ENCODE data around the gene MID1. TPM values are rescaled to one million over a fixed set of nuclear protein-coding genes. Genes with fewer than 3 reads are reported as not detected.

MID1 gene
- 9.4 and 14.8 TPM in 2 replicates for total RNA-seq (2014; rRNA removed; shearing (Covaris generic))

- H3K27me3 ChIP-seq (replicated peaks) = no peaks in the 10 kb centered on the region
- no peaks in the 10 kb centered on the region for H3K9me3 ChIP-seq (replicated peaks)
- H3K36me3 ChIP-seq = no peaks in the 10 kb centered on the region
- peak; percentile 65 to 71 for DNase-seq (ENCODE audit: low read depth in 1 of 2, low spot score in 2 of 2)
- peak within 1 kb of the TSS; percentile 67 for H3K4me3 ChIP-seq
- peaks cover 27% of the 10 kb centered on the region for H3K4me1 ChIP-seq (replicated peaks)
- H3K27ac ChIP-seq = peak within 1 kb of the TSS; percentile 53
Observed at GRCh38 chrX:10620121-10620699, at the start of gene MID1. MID1 (minus strand) TSS chrX:10620585; CDS start chrX:10567547, 53,038 bp downstream.

DNA sequence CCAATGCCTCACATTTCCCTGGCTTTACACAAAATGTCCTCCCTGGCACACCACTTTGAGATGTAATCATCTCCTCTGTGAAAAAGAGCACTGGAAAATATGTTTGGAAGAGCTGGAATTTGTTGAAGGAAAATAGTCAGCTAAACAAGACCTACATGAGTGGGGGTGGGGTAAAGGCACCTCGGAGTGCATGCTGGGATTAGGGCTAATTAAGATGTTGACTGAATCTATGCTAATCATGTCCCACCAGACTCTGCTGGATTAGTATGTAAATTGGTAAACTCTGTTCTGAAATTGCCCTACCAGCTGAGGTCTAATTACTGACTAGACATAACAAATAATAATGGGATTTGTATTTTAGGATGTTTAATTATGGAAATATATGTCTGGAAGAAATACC lies 46.8 kb upstream of the MID1 start:
- no peaks in the 10 kb centered on the region for H3K9me3 ChIP-seq (replicated peaks)
- H3K27me3 ChIP-seq (replicated peaks) = no peaks in the 10 kb centered on the region
- no peaks in the 10 kb centered on the region for H3K36me3 ChIP-seq
- DNase-seq (ENCODE audit: low read depth in 1 of 2, low spot score in 2 of 2) = no peak
- H3K4me3 ChIP-seq = no peak overlapping the region
- no peaks in the 10 kb centered on the region for H3K4me1 ChIP-seq (replicated peaks)
- H3K27ac ChIP-seq = no peak overlapping the region

DNA sequence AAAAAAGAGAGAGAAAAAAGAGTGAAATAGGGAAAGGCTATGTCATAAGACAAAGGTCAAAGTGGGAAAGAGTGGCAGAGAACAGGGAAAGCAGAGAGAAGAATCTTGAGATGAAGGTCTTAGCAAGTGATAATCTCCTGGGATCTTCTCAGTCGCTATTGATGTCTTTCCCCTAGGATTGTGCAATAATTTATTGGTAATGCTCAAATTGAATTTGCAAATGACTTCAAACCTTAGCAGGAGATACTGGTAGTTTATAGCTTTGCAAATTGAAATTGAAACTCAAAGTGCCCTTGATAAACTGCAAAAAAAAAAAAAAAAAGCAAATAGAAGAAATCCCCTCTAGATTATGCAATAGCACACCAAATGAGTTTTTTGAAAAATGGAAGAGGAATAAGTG lies 45.7 kb upstream of the MID1 start:
- Histone ChIP-seq H3K27ac (no peak overlapping the region), H3K36me3 (no peaks in the 10 kb centered on the region), H3K9me3 (replicated peaks) (no peaks in the 10 kb centered on the region), H3K27me3 (replicated peaks) (no peaks in the 10 kb centered on the region), H3K4me1 (replicated peaks) (no peaks in the 10 kb centered on the region), H3K4me3 (no peak overlapping the region)
- no peak for DNase-seq (ENCODE audit: low read depth in 1 of 2, low spot score in 2 of 2)

- Histone ChIP-seq H3K36me3 (no peaks in the 10 kb centered on the region), H3K9me3 (replicated peaks) (no peaks in the 10 kb centered on the region), H3K4me1 (replicated peaks) (no peaks in the 10 kb centered on the region), H3K27me3 (replicated peaks) (no peaks in the 10 kb centered on the region), H3K27ac (no peak overlapping the region), H3K4me3 (no peak overlapping the region)
- no peak for DNase-seq (ENCODE audit: low read depth in 1 of 2, low spot score in 2 of 2)
Observed at GRCh38 chrX:10665681-10666080, 45.3 kb upstream of the MID1 start.

- no peaks in the 10 kb centered on the region for H3K27me3 ChIP-seq (replicated peaks)
- no peak for DNase-seq (ENCODE audit: low read depth in 1 of 2, low spot score in 2 of 2)
- H3K27ac ChIP-seq = no peak overlapping the region
- H3K36me3 ChIP-seq = no peaks in the 10 kb centered on the region
- H3K4me3 ChIP-seq = no peak overlapping the region
- H3K9me3 ChIP-seq (replicated peaks) = no peaks in the 10 kb centered on the region
- H3K4me1 ChIP-seq (replicated peaks) = no peaks in the 10 kb centered on the region
Observed at GRCh38 chrX:10660171-10660570, 39.8 kb upstream of the MID1 start.

- H3K4me3 ChIP-seq = no peak overlapping the region
- H3K36me3 ChIP-seq = no peaks in the 10 kb centered on the region
- no peaks in the 10 kb centered on the region for H3K27me3 ChIP-seq (replicated peaks)
- no peaks in the 10 kb centered on the region for H3K9me3 ChIP-seq (replicated peaks)
- no peak overlapping the region for H3K27ac ChIP-seq
- no peak for DNase-seq (ENCODE audit: low read depth in 1 of 2, low spot score in 2 of 2)
- no peaks in the 10 kb centered on the region for H3K4me1 ChIP-seq (replicated peaks)
Observed at GRCh38 chrX:10656214-10656613, 35.8 kb upstream of the MID1 start.

DNA sequence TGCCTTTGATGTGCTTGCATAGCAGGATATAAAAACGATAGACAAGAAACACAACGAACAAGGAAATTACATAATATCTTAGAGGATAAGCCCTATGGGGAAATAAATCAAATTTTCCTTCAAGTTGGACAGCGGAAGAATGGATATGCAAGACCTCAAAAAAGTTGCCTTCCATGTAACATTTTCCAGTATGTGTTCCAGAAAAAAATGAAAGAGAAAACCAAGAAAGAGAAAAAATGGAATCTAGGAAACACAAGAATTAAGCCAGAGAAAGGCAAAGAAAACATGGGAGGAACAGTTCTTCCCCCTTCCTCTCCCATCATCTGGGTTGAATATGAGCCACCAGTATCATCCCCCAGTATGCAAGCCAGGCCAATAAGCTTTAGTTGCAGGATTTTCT lies 34.6 kb upstream of the MID1 start:
- Histone ChIP-seq H3K27me3 (replicated peaks) (no peaks in the 10 kb centered on the region), H3K9me3 (replicated peaks) (no peaks in the 10 kb centered on the region), H3K36me3 (no peaks in the 10 kb centered on the region), H3K4me3 (no peak overlapping the region), H3K4me1 (replicated peaks) (no peaks in the 10 kb centered on the region), H3K27ac (no peak overlapping the region)
- DNase-seq (ENCODE audit: low read depth in 1 of 2, low spot score in 2 of 2) = no peak

DNA sequence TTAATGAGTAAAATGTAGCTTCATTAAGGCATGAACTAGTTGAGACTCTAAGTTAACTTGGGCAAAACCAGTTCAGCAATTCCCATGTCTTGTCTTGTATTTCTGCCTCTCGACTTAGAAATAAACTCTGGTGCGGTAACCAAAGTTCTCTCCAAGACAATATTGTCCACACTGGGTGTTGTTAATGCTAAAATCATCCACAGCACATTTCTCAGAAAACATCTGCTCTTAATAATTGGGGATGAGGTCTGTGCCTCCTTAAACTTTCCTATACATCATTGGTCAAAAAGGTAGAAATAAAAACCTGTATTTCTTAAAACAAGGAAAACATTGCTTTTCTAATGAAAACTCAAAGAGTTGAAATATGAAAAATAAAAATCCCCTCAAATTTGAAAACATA lies 32.9 kb upstream of the MID1 start:
- no peak overlapping the region for H3K27ac ChIP-seq
- no peak for DNase-seq (ENCODE audit: low read depth in 1 of 2, low spot score in 2 of 2)
- H3K36me3 ChIP-seq = no peaks in the 10 kb centered on the region
- no peaks in the 10 kb centered on the region for H3K4me1 ChIP-seq (replicated peaks)
- no peaks in the 10 kb centered on the region for H3K9me3 ChIP-seq (replicated peaks)
- no peaks in the 10 kb centered on the region for H3K27me3 ChIP-seq (replicated peaks)
- H3K4me3 ChIP-seq = no peak overlapping the region

GRCh38 chrX:10649265-10649664 lies 28.9 kb upstream of the MID1 start:
- Histone ChIP-seq H3K27me3 (replicated peaks) (no peaks in the 10 kb centered on the region), H3K9me3 (replicated peaks) (no peaks in the 10 kb centered on the region), H3K27ac (no peak overlapping the region), H3K4me1 (replicated peaks) (no peaks in the 10 kb centered on the region), H3K4me3 (no peak overlapping the region), H3K36me3 (no peaks in the 10 kb centered on the region)
- DNase-seq (ENCODE audit: low read depth in 1 of 2, low spot score in 2 of 2) = no peak

- H3K9me3 ChIP-seq (replicated peaks) = no peaks in the 10 kb centered on the region
- no peaks in the 10 kb centered on the region for H3K36me3 ChIP-seq
- no peak overlapping the region for H3K4me3 ChIP-seq
- no peaks in the 10 kb centered on the region for H3K27me3 ChIP-seq (replicated peaks)
- no peak overlapping the region for H3K27ac ChIP-seq
- no peak for DNase-seq (ENCODE audit: low read depth in 1 of 2, low spot score in 2 of 2)
- no peaks in the 10 kb centered on the region for H3K4me1 ChIP-seq (replicated peaks)
Observed at GRCh38 chrX:10648614-10649013, 28.2 kb upstream of the MID1 start.

- H3K27ac ChIP-seq = no peak overlapping the region
- H3K4me1 ChIP-seq (replicated peaks) = peaks cover 33% of the 10 kb centered on the region
- no peaks in the 10 kb centered on the region for H3K9me3 ChIP-seq (replicated peaks)
- H3K36me3 ChIP-seq = no peaks in the 10 kb centered on the region
- H3K27me3 ChIP-seq (replicated peaks) = no peaks in the 10 kb centered on the region
- no peak overlapping the region for H3K4me3 ChIP-seq
- DNase-seq (ENCODE audit: low read depth in 1 of 2, low spot score in 2 of 2) = no peak
Observed at GRCh38 chrX:10636851-10637250, 16.5 kb upstream of the MID1 start.

GRCh38 chrX:10636337-10636736 lies 16.0 kb upstream of the MID1 start:
- DNase-seq (ENCODE audit: low read depth in 1 of 2, low spot score in 2 of 2) = peak; percentile 39 to 41
- no peaks in the 10 kb centered on the region for H3K9me3 ChIP-seq (replicated peaks)
- no peak overlapping the region; the same call in 1 of the 2 replicates for H3K4me3 ChIP-seq
- no peaks in the 10 kb centered on the region for H3K36me3 ChIP-seq
- H3K27ac ChIP-seq = peak overlapping the region; percentile 92
- no peaks in the 10 kb centered on the region for H3K27me3 ChIP-seq (replicated peaks)
- peaks cover 36% of the 10 kb centered on the region for H3K4me1 ChIP-seq (replicated peaks)

DNA sequence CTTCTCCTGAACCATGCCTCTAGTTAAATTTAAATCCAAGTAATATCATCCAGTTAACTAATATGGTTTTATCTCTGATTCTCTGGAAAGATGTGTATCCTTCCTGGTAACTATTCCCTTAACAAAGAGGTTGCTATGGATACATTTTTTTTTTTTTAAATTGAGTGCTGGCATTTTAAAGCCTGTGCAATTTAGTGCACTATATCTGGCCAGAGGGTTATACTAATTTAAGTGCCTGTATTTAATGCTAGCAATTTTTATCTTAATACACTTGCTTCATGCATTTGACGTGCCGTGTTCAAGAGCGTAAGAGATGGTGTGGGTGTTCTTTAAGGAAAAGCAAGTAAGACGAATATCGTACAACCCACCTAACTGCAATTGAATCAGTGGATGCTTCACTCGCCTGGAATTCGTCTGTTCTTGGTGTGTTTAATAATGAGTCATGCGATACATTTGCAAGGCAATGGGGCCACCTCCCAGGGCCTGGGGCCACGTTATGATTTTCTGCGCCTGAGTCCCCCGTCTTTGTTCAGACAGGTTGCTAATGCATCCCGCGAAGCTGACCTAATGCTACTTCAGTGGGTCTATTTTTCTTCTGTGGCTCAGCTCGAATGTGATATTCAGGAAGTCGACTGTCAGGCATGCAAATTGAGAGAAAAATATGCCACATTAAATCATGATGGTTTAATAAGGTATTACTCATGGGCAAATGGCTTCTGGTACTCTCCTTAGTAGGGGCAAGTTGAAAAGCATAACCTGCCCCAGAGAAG lies 14.2 kb upstream of the MID1 start:
- H3K27ac ChIP-seq = peak overlapping the region; percentile 92
- no peak overlapping the region for H3K4me3 ChIP-seq
- no peaks in the 10 kb centered on the region for H3K27me3 ChIP-seq (replicated peaks)
- peaks cover 47% of the 10 kb centered on the region for H3K4me1 ChIP-seq (replicated peaks)
- H3K9me3 ChIP-seq (replicated peaks) = no peaks in the 10 kb centered on the region
- DNase-seq (ENCODE audit: low read depth in 1 of 2, low spot score in 2 of 2) = peak; percentile 77 to 78
- H3K36me3 ChIP-seq = no peaks in the 10 kb centered on the region

GRCh38 chrX:10633722-10634121 lies 13.3 kb upstream of the MID1 start:
- H3K27ac ChIP-seq = peak overlapping the region; percentile 92

More at GRCh38 chrX:10633722-10634121, 13.3 kb upstream of the MID1 start:
- DNase-seq (ENCODE audit: low read depth in 1 of 2, low spot score in 2 of 2) = peak; percentile 73 to 81
- no peaks in the 10 kb centered on the region for H3K36me3 ChIP-seq
- H3K9me3 ChIP-seq (replicated peaks) = no peaks in the 10 kb centered on the region
- no peaks in the 10 kb centered on the region for H3K27me3 ChIP-seq (replicated peaks)
- H3K4me1 ChIP-seq (replicated peaks) = peaks cover 54% of the 10 kb centered on the region
- H3K4me3 ChIP-seq = no peak overlapping the region
